ENCODE measurements around the gene TEAD1. TPM values are rescaled to one million over a fixed set of nuclear protein-coding genes. Genes with fewer than 3 reads are reported as not detected.

TEAD1 gene
- total and polyA plus RNA-seq, 10 of the 15 experiments (the other 5 are each of a cell fraction or from before 2014, with no cell fraction given): 0.01 to 0.59 (median 0.04) TPM; not detected in 6

- CTCF ChIA-PET: no interaction called here
- Histone ChIP-seq H3K36me3 (ENCODE audit: control insufficient read depth in 2 of 2, insufficient read depth in 2 of 2, low read length in 1 of 2) (no peaks in the 10 kb centered on the region), H3K9me3 (replicated peaks; ENCODE audit: control insufficient read depth, insufficient read depth, low read length) (no peaks in the 10 kb centered on the region; the same call in 1 of the 3 replicates), H3K4me2 (ENCODE audit: control insufficient read depth, insufficient read depth) (no peak overlapping the region), H3K27me3 (replicated peaks in 1 of 2; ENCODE audit: control insufficient read depth in 2 of 2, insufficient read depth in 2 of 2, low read length in 1 of 2) (peaks cover 0 to 2% of the 10 kb centered on the region in 2 experiments; a peak in 2 of 4 replicates), H2AFZ (ENCODE audit: control insufficient read depth, low read depth, low read length) (no peak overlapping the region), H3K4me1 (ENCODE audit: control insufficient read depth, insufficient read depth, low read length) (no peaks in the 10 kb centered on the region), H4K20me1 (ENCODE audit: control insufficient read depth, insufficient read depth) (no peaks in the 10 kb centered on the region), H3K4me3 (no peak overlapping the region), H3K79me2 (ENCODE audit: control insufficient read depth, insufficient read depth, low read length) (no peaks in the 10 kb centered on the region), H3K27ac (ENCODE audit: control insufficient read depth, insufficient read depth) (no peak overlapping the region), H3K9ac (ENCODE audit: control insufficient read depth, insufficient read depth, low read length) (no peak overlapping the region)
- 24% methylated on average over 3 of the region's 3 CpGs for WGBS (ENCODE audit: insufficient coverage, insufficient replicate concordance, low lambda C conversion rate, missing lambda C conversion rate)
- intact Hi-C loops (cut with micrococcal nuclease; ENCODE audit: unreplicated experiment): no loop called here
- no peak for ATAC-seq
- TF ChIP-seq YBX1 (IDR thresholded peaks at IDR 0.05) (no peak), EZH2 (IDR thresholded peaks at IDR 0.05; ENCODE audit: borderline replicate concordance, control insufficient read depth, low read depth, low read length) (no peak), FOXM1 (IDR thresholded peaks at IDR 0.05; ENCODE audit: low read depth, low read length) (no peak), RFX5 (IDR thresholded peaks at IDR 0.05; ENCODE audit: low read depth, low read length) (no peak), ZZZ3 (IDR thresholded peaks at IDR 0.05; ENCODE audit: control insufficient read depth, insufficient read length, low read depth) (no peak), FOS (IDR thresholded peaks at IDR 0.05; ENCODE audit: borderline replicate concordance, extremely low read depth, insufficient read length) (no peak), REST (IDR thresholded peaks at IDR 0.05; ENCODE audit: low read depth, low read length) (no peak), SP1 (IDR thresholded peaks at IDR 0.05; ENCODE audit: low read depth, low read length) (no peak), SREBF1 (IDR thresholded peaks at IDR 0.05; ENCODE audit: low read length) (no peak), CREB1 (IDR thresholded peaks at IDR 0.05; ENCODE audit: low read depth) (no peak)
- RAD21 ChIA-PET (ENCODE audit: unreplicated experiment): no interaction called here
- SMC1A ChIA-PET (ENCODE audit: uncharacterized antibody, unreplicated experiment): no interaction called here
- in situ Hi-C loops (cut with MboI): no loop called here
- no peak for FAIRE-seq
- POLR2A ChIA-PET: no interaction called here
- no TSS peak for BruUV-seq (replicated peaks)
- DNase-seq (ENCODE audit: low read depth, low spot score): no peak
These were observed 4.3 kb upstream of the TEAD1 start for GRCh38 chr11:12669930-12670329.
